Stimulated activated naive CD4-positive, alpha-beta T cell treated with Interleukin-2 at 50 U/mL for 16 hours (primary cell): ENCODE data around the gene KPNB1.

ENCODE experiments used
- DNase-seq: peaks from one replicate; lab custom pipeline; 2025; lab: John Stamatoyannopoulos, UW

The KPNB1 gene

GRCh38 chr17:47711366-47712099, 61.8 kb downstream of the KPNB1 start:
- no peak for DNase-seq

- no peak for DNase-seq
Observed at GRCh38 chr17:47712330-47713023, 62.8 kb downstream of the KPNB1 start.

DNA sequence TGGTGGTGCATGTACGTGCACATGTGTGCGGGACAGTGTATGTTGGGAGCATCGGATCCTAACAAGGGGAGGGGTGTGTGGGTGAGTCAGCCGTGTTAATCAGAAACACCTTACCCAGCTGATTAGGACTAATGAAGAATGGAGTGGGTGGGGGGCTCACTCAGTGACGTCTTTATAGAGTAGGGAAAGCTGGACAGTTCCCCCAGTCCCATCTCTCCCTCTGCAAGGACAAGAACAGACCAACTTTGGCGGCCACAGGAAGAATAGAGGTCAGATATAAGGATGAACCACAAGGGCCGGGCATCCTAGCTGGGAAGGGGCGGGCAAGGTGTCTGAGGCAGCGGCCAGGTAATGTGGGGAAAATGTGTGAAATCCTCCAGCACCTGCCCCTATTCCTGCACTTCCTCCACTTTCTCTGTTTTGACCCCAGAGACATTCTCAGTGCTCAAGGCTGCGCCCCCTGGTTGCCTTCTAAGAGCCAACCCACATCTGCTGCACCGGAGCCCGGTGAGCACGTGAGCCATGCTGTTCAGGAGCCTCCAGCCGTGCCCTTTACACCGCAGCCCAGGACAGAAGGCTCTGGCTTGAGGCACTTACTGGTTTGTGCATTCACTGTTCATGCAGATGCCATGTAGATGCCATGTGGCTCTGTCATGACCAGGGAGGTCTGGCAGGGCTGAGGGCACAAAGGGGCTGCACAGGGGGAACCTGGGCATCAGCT, 64.4 kb downstream of the KPNB1 start:
- DNase-seq, result no peak

DNA sequence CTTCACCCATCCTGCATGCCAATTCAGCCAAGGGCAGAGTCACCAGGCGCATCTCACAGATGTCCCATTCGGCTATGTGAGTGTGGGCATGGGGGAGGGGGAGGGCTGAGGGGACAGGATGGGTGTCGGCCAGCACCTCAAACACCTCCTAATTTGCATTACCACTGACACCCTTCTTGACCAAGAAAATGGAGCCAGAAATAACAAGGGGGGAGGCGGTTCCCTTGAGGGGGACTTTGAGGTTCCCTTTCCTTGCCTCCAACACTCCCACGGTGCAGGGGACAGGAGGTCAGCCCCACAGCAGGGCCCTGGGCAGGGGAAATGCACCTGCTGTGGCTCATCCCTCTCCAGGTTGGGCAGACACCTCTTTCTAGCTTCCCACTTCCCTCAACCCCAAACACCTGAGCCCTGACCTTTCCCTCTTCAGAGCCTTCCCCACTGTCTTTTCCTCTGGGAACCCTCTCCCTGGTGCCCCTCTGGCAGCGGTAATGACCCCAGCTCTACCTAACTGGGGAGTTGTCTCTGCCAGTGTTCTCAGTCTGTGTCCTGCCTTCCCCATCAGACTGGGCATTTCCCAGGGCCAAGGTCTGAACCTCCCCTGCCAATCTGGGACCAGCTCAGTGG, 65.2 kb downstream of the KPNB1 start:
- no peak for DNase-seq

GRCh38 chr17:47715669-47716325, 66.1 kb downstream of the KPNB1 start:
- no peak for DNase-seq

GRCh38 chr17:47716375-47716774, 66.7 kb downstream of the KPNB1 start:
- no peak for DNase-seq

- peak; percentile 29 for DNase-seq
Observed at GRCh38 chr17:47717261-47717697, 67.6 kb downstream of the KPNB1 start.

- peak; percentile 36 for DNase-seq
Observed at GRCh38 chr17:47717979-47718621, 68.4 kb downstream of the KPNB1 start.

- DNase-seq, result no peak
Observed at GRCh38 chr17:47718634-47719405, 69.1 kb downstream of the KPNB1 start.

GRCh38 chr17:47719411-47720152, 69.9 kb downstream of the KPNB1 start:
- DNase-seq, result peak; percentile 76

DNA sequence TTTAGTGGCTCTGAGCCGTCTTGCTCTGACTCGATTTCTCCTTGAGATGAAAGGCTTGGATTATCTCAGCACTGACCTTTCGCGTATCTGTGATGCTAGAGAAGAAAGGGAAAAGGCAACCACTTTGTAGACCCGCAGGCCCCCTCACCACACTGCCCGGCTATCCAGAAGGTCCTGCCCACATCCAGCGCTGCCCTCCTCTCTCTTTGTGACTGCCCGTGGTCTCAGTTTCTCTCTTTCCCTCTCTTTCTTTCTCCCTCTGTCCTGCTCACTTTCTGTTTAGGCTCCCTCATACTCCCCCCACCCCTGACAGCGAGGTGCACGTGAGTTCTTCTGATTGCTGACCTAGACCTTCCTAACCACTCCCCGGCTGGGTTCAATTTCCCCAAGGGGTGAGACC, 70.5 kb downstream of the KPNB1 start:
- no peak for DNase-seq

- peak; percentile 97 for DNase-seq
Observed at GRCh38 chr17:47720754-47721533, 71.2 kb downstream of the KPNB1 start.

GRCh38 chr17:47721725-47722124, 72.0 kb downstream of the KPNB1 start:
- no peak for DNase-seq

DNA sequence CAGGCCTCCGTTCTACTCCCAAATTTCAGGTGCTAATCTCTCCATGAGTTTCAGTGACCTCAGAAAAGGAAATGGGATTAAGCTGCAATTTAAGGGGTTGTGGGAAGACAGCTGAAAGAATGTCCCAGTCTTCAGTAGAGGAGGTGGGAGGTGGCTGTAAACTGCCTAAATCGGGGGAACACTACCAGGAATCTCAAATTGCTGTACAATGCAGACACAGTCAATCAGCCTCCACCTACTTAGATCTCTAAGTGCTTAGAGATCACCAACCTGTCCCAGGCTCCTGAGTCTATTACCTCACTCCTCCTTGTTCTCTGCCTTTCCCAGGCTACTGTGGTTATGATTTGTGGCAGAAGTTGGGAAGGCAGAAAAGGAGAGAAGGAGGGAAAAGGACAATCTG, 75.0 kb downstream of the KPNB1 start:
- DNase-seq, result no peak

- no peak for DNase-seq
Observed at GRCh38 chr17:47725446-47726111, 75.9 kb downstream of the KPNB1 start.

DNA sequence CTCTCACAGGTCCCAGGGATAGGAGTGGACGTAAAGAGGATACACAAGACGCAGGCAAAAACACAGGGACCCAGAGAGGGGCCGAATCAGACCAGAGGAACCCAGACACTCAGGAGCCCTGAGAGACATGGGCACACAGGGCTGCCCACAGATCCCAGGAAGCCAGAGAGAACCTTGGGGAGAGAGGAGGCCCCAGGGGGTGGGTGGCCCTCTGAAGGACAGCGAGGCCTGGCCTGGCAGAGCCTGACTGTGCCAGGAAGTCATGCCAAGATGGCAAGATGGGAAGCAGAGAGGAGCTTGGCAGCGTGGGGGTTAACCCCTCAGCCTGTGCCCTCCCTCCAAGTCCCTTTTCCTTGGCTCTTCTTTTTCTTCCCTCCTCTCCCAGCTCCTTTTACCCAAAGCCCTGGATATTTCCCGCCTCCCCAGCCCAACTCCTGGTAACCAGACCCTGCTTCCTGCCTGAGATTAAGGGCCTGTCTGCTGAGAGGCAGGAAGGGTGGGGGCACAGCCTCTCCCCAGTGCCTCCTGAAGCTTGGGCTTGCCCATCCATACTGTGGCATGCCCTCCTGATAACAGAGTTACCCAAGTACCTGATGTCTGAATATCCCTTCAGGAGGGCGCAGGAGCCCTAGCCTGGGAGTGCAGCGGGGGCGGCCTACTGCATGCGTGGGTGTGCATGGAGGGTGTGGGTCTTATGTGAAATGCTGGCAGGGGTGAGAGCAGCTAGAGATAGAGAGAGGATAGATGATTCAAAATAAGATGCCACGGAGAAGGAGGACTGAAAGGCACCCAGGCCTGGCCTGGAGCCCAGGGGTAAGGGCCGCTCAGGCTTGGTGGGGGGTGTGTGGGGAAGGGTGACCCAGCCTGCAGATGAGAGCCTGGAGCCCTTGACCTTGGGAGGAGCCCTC, 77.3 kb downstream of the KPNB1 start:
- no peak for DNase-seq

DNA sequence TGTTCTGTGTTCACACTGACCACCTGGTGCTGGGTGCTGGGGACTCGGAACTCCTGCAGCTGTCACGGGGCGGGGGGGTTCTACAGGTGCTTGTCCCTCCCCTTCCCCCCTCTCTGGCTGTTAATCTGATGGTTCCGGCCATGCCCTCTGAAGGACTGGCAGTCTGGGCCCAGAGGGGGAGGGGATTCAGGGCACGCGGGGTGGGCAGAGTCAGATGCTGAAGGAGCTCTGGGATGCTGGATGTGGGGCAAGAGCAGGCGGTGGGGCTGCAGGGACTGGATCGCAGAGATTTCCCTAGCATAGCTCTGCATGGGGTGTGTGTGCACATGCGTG, 78.0 kb downstream of the KPNB1 start:
- no peak for DNase-seq
